Measurements from ENCODE around the gene COL16A1. TPM values are rescaled to one million over a fixed set of nuclear protein-coding genes. Genes with fewer than 3 reads are reported as not detected.

COL16A1 gene
- total and polyA plus RNA-seq, 5 donors from 2014 or later, result not detected

- no peaks in the 10 kb centered on the region for H3K27me3 ChIP-seq (ENCODE audit: control insufficient read depth, insufficient read depth, low read length)
These were observed 32.7 kb downstream of the COL16A1 start for GRCh38 chr1:31671147-31671546.

GRCh38 chr1:31670593-31670964, 33.2 kb downstream of the COL16A1 start:
- DNase-seq (no peak), ATAC-seq (ENCODE audit: low read depth in 2 of 2) (no peak)
- Mint-ChIP-seq H3K9me3 (no peaks in the 10 kb centered on the region), H3K27ac (peak overlapping the region in 1 of 3 donors; percentile 89), H3K4me1 (peaks cover 0 to 11% (median 2%) of the 10 kb centered on the region in 4 donors), H3K36me3 (no peaks in the 10 kb centered on the region), H3K27me3 (peaks cover 15% of the 10 kb centered on the region), H3K4me3 (no peak overlapping the region)
- no peaks in the 10 kb centered on the region for H3K36me3 ChIP-seq (ENCODE audit: control insufficient read depth, insufficient read depth, low read length)
- H3K4me1 ChIP-seq (ENCODE audit: control insufficient read depth, insufficient read depth, low read length, poor library complexity, severe bottlenecking), result peaks cover 6% of the 10 kb centered on the region
- H3K27me3 ChIP-seq (ENCODE audit: control insufficient read depth, insufficient read depth, low read length), result no peaks in the 10 kb centered on the region
- H3K27ac ChIP-seq (ENCODE audit: insufficient read depth, low read length, poor library complexity, severe bottlenecking), result no peak overlapping the region
- H3K4me3 ChIP-seq (ENCODE audit: low read depth, low read length), result no peak overlapping the region
- no peaks in the 10 kb centered on the region for H3K9me3 ChIP-seq (ENCODE audit: control insufficient read depth in 2 of 2, low read length in 2 of 2)

More at GRCh38 chr1:31671147-31671546, 32.7 kb downstream of the COL16A1 start:
- Mint-ChIP-seq H3K36me3 (no peaks in the 10 kb centered on the region), H3K27me3 (peaks cover 15% of the 10 kb centered on the region), H3K9me3 (no peaks in the 10 kb centered on the region), H3K4me1 (peaks cover 0 to 11% (median 2%) of the 10 kb centered on the region in 4 donors), H3K4me3 (no peak overlapping the region), H3K27ac (no peak overlapping the region)
- Histone ChIP-seq H3K4me3 (ENCODE audit: low read depth, low read length) (no peak overlapping the region), H3K4me1 (ENCODE audit: control insufficient read depth, insufficient read depth, low read length, poor library complexity, severe bottlenecking) (peaks cover 6% of the 10 kb centered on the region), H3K36me3 (ENCODE audit: control insufficient read depth, insufficient read depth, low read length) (no peaks in the 10 kb centered on the region), H3K27ac (ENCODE audit: insufficient read depth, low read length, poor library complexity, severe bottlenecking) (no peak overlapping the region), H3K9me3 (ENCODE audit: control insufficient read depth in 2 of 2, low read length in 2 of 2) (no peaks in the 10 kb centered on the region)
- ATAC-seq (ENCODE audit: low read depth in 2 of 2) (no peak), DNase-seq (no peak)

DNA sequence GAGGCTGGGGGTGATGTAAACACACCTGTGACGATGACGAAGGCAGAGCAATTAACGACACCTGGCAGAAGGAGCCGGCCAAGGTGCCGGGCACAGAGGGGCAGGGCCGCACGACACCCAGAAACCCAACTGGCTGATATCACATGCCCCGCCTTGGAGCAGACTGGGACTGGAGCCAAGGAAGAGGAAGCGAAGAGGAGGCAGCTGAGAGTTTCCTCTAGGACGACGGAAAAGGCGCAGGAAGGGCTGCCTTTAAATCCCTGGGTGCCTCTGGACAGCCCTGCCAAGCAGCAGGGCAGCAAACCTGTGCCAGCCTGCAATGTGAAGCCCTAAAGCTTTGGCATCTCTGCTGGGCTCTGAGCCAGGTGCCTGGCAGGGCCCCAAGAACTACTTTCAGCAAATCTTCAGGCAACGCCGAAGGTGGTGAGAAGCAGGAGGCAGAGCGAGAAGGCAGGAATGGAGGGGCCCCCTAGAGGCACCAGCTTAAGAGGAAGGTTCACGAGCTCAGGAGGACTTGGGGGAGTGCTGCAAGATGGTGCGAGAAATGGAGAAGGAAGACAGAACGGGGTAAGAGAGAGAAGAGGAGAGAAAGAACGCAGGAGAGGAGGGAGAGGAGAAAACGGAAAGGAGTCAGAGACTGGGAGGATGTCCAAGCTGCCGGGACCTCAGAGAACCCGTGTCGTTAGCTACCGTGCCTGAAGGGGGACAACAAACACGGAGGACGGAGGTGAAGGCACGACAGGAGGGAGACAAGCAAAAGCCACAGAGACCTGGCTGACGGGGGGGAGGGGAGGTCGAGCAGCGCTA, 33.8 kb downstream of the COL16A1 start:
- no peak overlapping the region for H3K27ac ChIP-seq (ENCODE audit: insufficient read depth, low read length, poor library complexity, severe bottlenecking)
- ATAC-seq (ENCODE audit: low read depth in 2 of 2) (peak in 1 of 2 donors; percentile 26), DNase-seq (peak in 2 of 3 donors; percentile 19 to 29)
- Mint-ChIP-seq H3K36me3 (no peaks in the 10 kb centered on the region), H3K9me3 (no peaks in the 10 kb centered on the region), H3K4me3 (peak overlapping the region in 2 of 4 donors; percentile 39 to 59), H3K4me1 (peaks cover 0 to 11% (median 2%) of the 10 kb centered on the region in 4 donors), H3K27me3 (peaks cover 15% of the 10 kb centered on the region), H3K27ac (peak overlapping the region in 1 of 3 donors; percentile 89)
- peaks cover 6% of the 10 kb centered on the region for H3K4me1 ChIP-seq (ENCODE audit: control insufficient read depth, insufficient read depth, low read length, poor library complexity, severe bottlenecking)
- H3K36me3 ChIP-seq (ENCODE audit: control insufficient read depth, insufficient read depth, low read length), result no peaks in the 10 kb centered on the region
- no peaks in the 10 kb centered on the region for H3K27me3 ChIP-seq (ENCODE audit: control insufficient read depth, insufficient read depth, low read length)
- H3K9me3 ChIP-seq (ENCODE audit: control insufficient read depth in 2 of 2, low read length in 2 of 2), result no peaks in the 10 kb centered on the region
- H3K4me3 ChIP-seq (ENCODE audit: low read depth, low read length), result no peak overlapping the region

- Mint-ChIP-seq H3K4me3 (peak overlapping the region in 1 of 4 donors; percentile 22), H3K27me3 (peaks cover 15% of the 10 kb centered on the region), H3K36me3 (no peaks in the 10 kb centered on the region), H3K9me3 (no peaks in the 10 kb centered on the region), H3K4me1 (peaks cover 0 to 11% (median 2%) of the 10 kb centered on the region in 4 donors), H3K27ac (no peak overlapping the region)
- Histone ChIP-seq H3K4me3 (ENCODE audit: low read depth, low read length) (no peak overlapping the region), H3K27me3 (ENCODE audit: control insufficient read depth, insufficient read depth, low read length) (no peaks in the 10 kb centered on the region), H3K27ac (ENCODE audit: insufficient read depth, low read length, poor library complexity, severe bottlenecking) (no peak overlapping the region), H3K36me3 (ENCODE audit: control insufficient read depth, insufficient read depth, low read length) (no peaks in the 10 kb centered on the region), H3K4me1 (ENCODE audit: control insufficient read depth, insufficient read depth, low read length, poor library complexity, severe bottlenecking) (peaks cover 6% of the 10 kb centered on the region), H3K9me3 (ENCODE audit: control insufficient read depth in 2 of 2, low read length in 2 of 2) (no peaks in the 10 kb centered on the region)
- DNase-seq (no peak), ATAC-seq (ENCODE audit: low read depth in 2 of 2) (no peak)
These were observed 34.4 kb downstream of the COL16A1 start for GRCh38 chr1:31669433-31669785.

DNA sequence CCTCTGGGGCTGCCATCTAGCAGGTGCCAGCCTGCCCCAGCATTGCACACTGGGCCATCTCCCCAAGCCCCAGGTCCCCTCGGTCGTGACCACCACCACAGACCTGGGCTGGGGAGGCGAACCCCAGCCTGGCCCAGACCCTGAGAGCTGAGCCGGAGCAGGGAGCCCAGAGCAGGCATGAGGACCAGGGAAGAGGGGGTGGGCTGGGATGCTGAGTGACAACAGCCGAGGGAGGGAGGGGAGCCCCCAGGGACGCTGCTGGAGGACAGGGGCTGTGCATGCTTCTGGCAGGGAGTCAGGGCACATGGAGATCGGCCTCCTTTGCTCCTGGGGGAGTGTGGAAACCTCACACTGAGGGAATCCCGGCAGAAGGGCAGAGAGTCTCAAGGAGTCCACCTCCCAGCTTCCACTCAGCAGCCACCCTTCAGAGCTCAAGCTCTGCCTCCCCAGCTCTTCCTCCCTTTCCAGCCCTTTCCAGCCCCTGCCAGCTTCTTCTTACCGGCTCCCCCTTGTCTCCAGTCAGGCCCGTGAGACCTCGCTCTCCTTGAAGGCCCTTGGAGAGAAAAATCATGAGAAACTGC, 35.4 kb downstream of the COL16A1 start:
- DNase-seq (no peak), ATAC-seq (ENCODE audit: low read depth in 2 of 2) (no peak)
- Histone ChIP-seq H3K36me3 (ENCODE audit: control insufficient read depth, insufficient read depth, low read length) (no peaks in the 10 kb centered on the region), H3K27ac (ENCODE audit: insufficient read depth, low read length, poor library complexity, severe bottlenecking) (no peak overlapping the region), H3K4me3 (ENCODE audit: low read depth, low read length) (no peak overlapping the region), H3K27me3 (ENCODE audit: control insufficient read depth, insufficient read depth, low read length) (no peaks in the 10 kb centered on the region), H3K4me1 (ENCODE audit: control insufficient read depth, insufficient read depth, low read length, poor library complexity, severe bottlenecking) (peaks cover 6% of the 10 kb centered on the region), H3K9me3 (ENCODE audit: control insufficient read depth in 2 of 2, low read length in 2 of 2) (no peaks in the 10 kb centered on the region)
- Mint-ChIP-seq H3K27me3 (peaks cover 15% of the 10 kb centered on the region), H3K36me3 (no peaks in the 10 kb centered on the region), H3K27ac (no peak overlapping the region), H3K4me3 (no peak overlapping the region), H3K9me3 (no peaks in the 10 kb centered on the region), H3K4me1 (peaks cover 0 to 11% (median 3%) of the 10 kb centered on the region in 4 donors)

- DNase-seq, result no peak
- no peak overlapping the region for H3K4me3 Mint-ChIP-seq
- no peak overlapping the region for H3K27ac Mint-ChIP-seq
- no peaks in the 10 kb centered on the region for H3K9me3 Mint-ChIP-seq
- Histone ChIP-seq H3K4me3 (ENCODE audit: low read depth, low read length) (no peak overlapping the region), H3K27ac (ENCODE audit: insufficient read depth, low read length, poor library complexity, severe bottlenecking) (no peak overlapping the region), H3K9me3 (ENCODE audit: control insufficient read depth in 2 of 2, low read length in 2 of 2) (no peaks in the 10 kb centered on the region), H3K4me1 (ENCODE audit: control insufficient read depth, insufficient read depth, low read length, poor library complexity, severe bottlenecking) (peaks cover 6% of the 10 kb centered on the region), H3K27me3 (ENCODE audit: control insufficient read depth, insufficient read depth, low read length) (no peaks in the 10 kb centered on the region), H3K36me3 (ENCODE audit: control insufficient read depth, insufficient read depth, low read length) (no peaks in the 10 kb centered on the region)
- peaks cover 15% of the 10 kb centered on the region for H3K27me3 Mint-ChIP-seq
- no peaks in the 10 kb centered on the region for H3K36me3 Mint-ChIP-seq
- no peak for ATAC-seq (ENCODE audit: low read depth in 2 of 2)
- H3K4me1 Mint-ChIP-seq, result peaks cover 0 to 11% (median 3%) of the 10 kb centered on the region in 4 donors
These were observed 36.6 kb downstream of the COL16A1 start for GRCh38 chr1:31667065-31667785.

- no peaks in the 10 kb centered on the region for H3K27me3 ChIP-seq (ENCODE audit: control insufficient read depth, insufficient read depth, low read length)
- H3K9me3 Mint-ChIP-seq, result no peaks in the 10 kb centered on the region
- peaks cover 11% of the 10 kb centered on the region for H3K27me3 Mint-ChIP-seq
- H3K27ac Mint-ChIP-seq, result peak overlapping the region in 1 of 3 donors; percentile 62
- no peak overlapping the region for H3K4me3 ChIP-seq (ENCODE audit: low read depth, low read length)
- H3K9me3 ChIP-seq (ENCODE audit: control insufficient read depth in 2 of 2, low read length in 2 of 2), result no peaks in the 10 kb centered on the region
- no peaks in the 10 kb centered on the region for H3K36me3 Mint-ChIP-seq
- H3K4me1 Mint-ChIP-seq, result peaks cover 0 to 11% (median 3%) of the 10 kb centered on the region in 4 donors
- H3K36me3 ChIP-seq (ENCODE audit: control insufficient read depth, insufficient read depth, low read length), result no peaks in the 10 kb centered on the region
- DNase-seq (no peak), ATAC-seq (ENCODE audit: low read depth in 2 of 2) (no peak)
- no peak overlapping the region for H3K27ac ChIP-seq (ENCODE audit: insufficient read depth, low read length, poor library complexity, severe bottlenecking)
- peaks cover 6% of the 10 kb centered on the region for H3K4me1 ChIP-seq (ENCODE audit: control insufficient read depth, insufficient read depth, low read length, poor library complexity, severe bottlenecking)
- H3K4me3 Mint-ChIP-seq, result no peak overlapping the region
These were observed 37.4 kb downstream of the COL16A1 start for GRCh38 chr1:31666263-31666963.
